H1 (cell line): ENCODE measurements around the gene RCHY1. TPM values are rescaled to one million over a fixed set of nuclear protein-coding genes. Genes with fewer than 3 reads are reported as not detected.

Experiments used
- ASH2L ChIP-seq: fragments of 200-600, 300-600 bp; sonication (generic); IDR thresholded peaks from one replicate; pipeline ENCODE4 v1.7.1; 2017; ENCODE audit warnings: low read length
- CHD7 ChIP-seq: fragments of 300-600 bp; sonication (generic); IDR thresholded peaks from 2 replicates; pipeline ENCODE4 v1.7.1; 2012; ENCODE audit warnings: low read length, moderate library complexity, mild to moderate bottlenecking, inconsistent platforms; ENCODE audit not compliant: insufficient replicate concordance
- CREB1 ChIP-seq: IDR thresholded peaks from 2 replicates; pipeline ENCODE4 v1.6.1; 2012; ENCODE audit warnings: inconsistent platforms
- MAX ChIP-seq: IDR thresholded peaks from 2 replicates; pipeline ENCODE4 v1.6.1; 2012; ENCODE audit warnings: inconsistent platforms
- SIRT6 ChIP-seq: IDR thresholded peaks from one replicate; pipeline ENCODE4 v1.7.1; 2012; ENCODE audit warnings: low read length, inconsistent platforms
- SP2 ChIP-seq: IDR thresholded peaks from 2 replicates; pipeline ENCODE4 v1.6.1; 2012; ENCODE audit warnings: mild to moderate bottlenecking, low read length, inconsistent platforms
- ZNF274 ChIP-seq: IDR thresholded peaks from 2 replicates; pipeline ENCODE4 v1.7.0; 2012; ENCODE audit warnings: low read length, borderline replicate concordance; ENCODE audit errors: extremely low read depth
- polyA plus RNA-seq, 7 experiments: library from polyadenylated mRNA; depleted of rRNA in 3 of 7; stranded (reverse) in 5 of 7; unstranded in 2 of 7; fragments of >200 nt in 5 of 7; fragments of 200-250 nt in 2 of 7; gene quantifications; 1 replicate in 5 of 7; 2 replicates in 1 of 7; 4 replicates in 1 of 7; pipeline versions ENCODE4 v1.2.1 to v1.2.3, GENCODE V29; 2011 to 2013; ENCODE audit warnings: missing spikeins in 2 of 7, mixed read lengths in 2 of 7
- total RNA-seq: library from RNA; stranded (reverse); fragmentation: NEBNext Ultra II Directional; extraction: Animal tissue kit (Norgen Biotek cat#: 25700); gene quantifications from 2 replicates; pipeline ENCODE4 v1.2.1, GENCODE V29; 2021

RCHY1 gene
- total and polyA plus RNA-seq, 2 of the 8 experiments (the other 6 are each of a cell fraction or from before 2014, with no cell fraction given), result 30.3 to 44.0 TPM

DNA sequence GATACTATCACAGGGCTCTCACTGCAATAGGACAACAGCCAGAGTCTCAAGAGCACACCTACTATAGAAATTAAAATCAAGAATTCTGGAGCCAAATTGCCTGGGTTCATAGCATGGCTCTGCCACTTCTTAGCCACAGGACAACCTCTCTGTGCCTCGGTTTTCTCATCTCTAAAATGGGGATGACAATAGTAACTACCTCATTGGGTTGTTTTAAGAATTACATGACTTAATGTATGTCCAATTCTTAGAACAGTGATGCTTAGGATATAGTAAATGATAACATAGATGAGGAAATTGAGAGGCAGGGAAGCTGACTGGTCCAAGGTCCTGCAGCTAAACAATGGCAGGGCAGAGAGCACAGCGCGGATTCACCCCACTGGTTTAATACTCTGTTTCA, 30.7 kb upstream of the RCHY1 start (continued):
- TF ChIP-seq CHD7 (no peak), MAX (no peak), SIRT6 (no peak), ASH2L (no peak), CREB1 (no peak), SP2 (no peak), ZNF274 (no peak)
